OCI-LY7 (cell line): ENCODE data around the gene CRB2. TPM values are rescaled to one million over a fixed set of nuclear protein-coding genes. Genes with fewer than 3 reads are reported as not detected.

Experiments used
- BruUV-seq: library from RNA; stranded (reverse); fragments of 400-500 nt; replicated peaks from 2 replicates; lab custom pipeline; 2021; lab: Mats Ljungman, UMichigan
- CTCF ChIA-PET: fragments of 300-600 bp; sonication (Branson Sonifier 250); formaldehyde crosslinking; loops from one replicate; lab custom pipeline; 2022; ENCODE audit warnings: antibody characterized with exemption; ENCODE audit not compliant: unreplicated experiment; lab: Charles Lee
- POLR2A ChIA-PET: fragments of 300-600 bp; sonication (Branson Sonifier 250); formaldehyde crosslinking; loops from one replicate; lab custom pipeline; 2022; ENCODE audit warnings: antibody characterized with exemption; lab: Charles Lee
- DNase-seq: peaks from one replicate; pipeline ENCODE4 v3.0.0-alpha.2; 2015; ENCODE audit warnings: low spot score
- H2AFZ ChIP-seq: fragments of 200-600 bp; sonication (generic), shearing (Covaris generic); 2 replicates; pipeline ENCODE4 v1.6.1; 2014; ENCODE audit warnings: mild to moderate bottlenecking, antibody characterized with exemption, low read length, moderate library complexity
- H3K27ac ChIP-seq: fragments of 200-600 bp; sonication (generic); 2 replicates; pipeline ENCODE4 v1.5.1; 2014; ENCODE audit warnings: mixed run types, low read depth, mild to moderate bottlenecking, moderate library complexity, low read length, inconsistent platforms; ENCODE audit not compliant: poor library complexity, severe bottlenecking
- H3K36me3 ChIP-seq: fragments of 200-600 bp; sonication (generic); 2 replicates; pipeline ENCODE4 v1.6.1; 2014; ENCODE audit warnings: mild to moderate bottlenecking, antibody characterized with exemption, low read length, moderate library complexity, mixed read lengths; ENCODE audit not compliant: insufficient read depth
- H3K4me1 ChIP-seq: fragments of 200-600 bp; sonication (generic); 2 replicates; pipeline ENCODE4 v1.5.1; 2014; ENCODE audit warnings: mild to moderate bottlenecking, low read length; ENCODE audit not compliant: insufficient read depth, poor library complexity, severe bottlenecking
- H3K4me2 ChIP-seq: fragments of 200-600 bp; sonication (generic); 2 replicates; pipeline ENCODE4 v1.6.1; 2014; ENCODE audit warnings: mild to moderate bottlenecking, low read length
- H3K4me3 ChIP-seq: fragments of 200-600 bp; sonication (generic); 2 replicates; pipeline ENCODE4 v1.5.1; 2014; ENCODE audit warnings: mild to moderate bottlenecking, low read depth, low read length; ENCODE audit not compliant: poor library complexity, severe bottlenecking
- H3K79me2 ChIP-seq: fragments of 200-600 bp; sonication (generic); 2 replicates; pipeline ENCODE4 v1.6.1; 2016; ENCODE audit warnings: low read depth, mild to moderate bottlenecking, low read length, moderate library complexity, mixed read lengths; ENCODE audit not compliant: insufficient read depth
- H3K9me2 ChIP-seq: fragments of 200-600 bp; sonication (generic); 2 replicates; pipeline ENCODE4 v1.6.1; 2016; ENCODE audit warnings: mild to moderate bottlenecking, low read length, mixed read lengths; ENCODE audit not compliant: insufficient read depth
- H3K9me3 ChIP-seq: fragments of 200-600 bp; sonication (generic); 2 replicates; pipeline ENCODE4 v1.6.1; 2014; ENCODE audit warnings: mild to moderate bottlenecking, mixed run types, low read length, mixed read lengths
- H4K20me1 ChIP-seq: fragments of 200-600 bp; sonication (generic); 2 replicates; pipeline ENCODE4 v1.6.1; 2014; ENCODE audit warnings: mild to moderate bottlenecking, antibody characterized with exemption, low read length, moderate library complexity, mixed read lengths; ENCODE audit not compliant: insufficient read depth
- CTCF ChIP-seq: fragments of 200-600 bp; sonication (generic); conservative IDR thresholded peaks from 2 replicates; pipeline ENCODE4 v1.5.1; 2014; ENCODE audit warnings: mild to moderate bottlenecking, antibody characterized with exemption, low read length, moderate library complexity, mixed read lengths
- EZH2phosphoT487 ChIP-seq: fragments of 200-600 bp; sonication (generic); IDR thresholded peaks from 2 replicates; pipeline ENCODE4 v1.6.1; 2018; ENCODE audit warnings: low read depth, borderline replicate concordance, mild to moderate bottlenecking, mixed run types, antibody characterized with exemption, low read length, moderate library complexity, mixed read lengths
- intact Hi-C: fragments of 100-400 bp; cut with micrococcal nuclease; formaldehyde crosslinking; loops from one replicate; pipeline ENCODE4 v1.10.0; 2022; ENCODE audit not compliant: unreplicated experiment
- total RNA-seq, 2 experiments: library from RNA; depleted of rRNA in 1 of 2; stranded (reverse); fragments of >200 nt in 1 of 2; shearing (Covaris generic) in 1 of 2; gene quantifications; 2 replicates each; pipeline ENCODE4 v1.2.3, GENCODE V29; 2014 to 2022

Gene CRB2
- total RNA-seq, 2 experiments from 2014 or later, result 1.6 to 3.4 TPM

- Histone ChIP-seq H3K4me2 (no peak overlapping the region), H2AFZ (no peak overlapping the region), H3K9me2 (no peaks in the 10 kb centered on the region), H4K20me1 (no peaks in the 10 kb centered on the region), H3K79me2 (no peaks in the 10 kb centered on the region), H3K4me1 (peaks cover 62% of the 10 kb centered on the region), H3K36me3 (no peaks in the 10 kb centered on the region), H3K27ac (no peak overlapping the region), H3K4me3 (no peak overlapping the region), H3K9me3 (no peaks in the 10 kb centered on the region)
- no TSS peak for BruUV-seq
- no peak for DNase-seq
- no peak for TF ChIP-seq EZH2phosphoT487
- TF ChIP-seq CTCF, result no peak
- POLR2A ChIA-PET, result interaction anchor here (5.7 kb wide), 1 partner anchor 15 kb away, joined by 53 read pairs; no protein-coding TSS in a partner anchor
- intact Hi-C loops, result loop anchor here (5.0 kb wide), 1 partner anchor 87 kb away; no protein-coding TSS in a partner anchor
- CTCF ChIA-PET, result no interaction called here
Observed at GRCh38 chr9:123324767-123325183, 31.2 kb upstream of the CRB2 start.

GRCh38 chr9:123326187-123326586 lies 29.8 kb upstream of the CRB2 start:
- Histone ChIP-seq H3K9me3 (no peaks in the 10 kb centered on the region), H3K79me2 (no peaks in the 10 kb centered on the region), H3K4me1 (peaks cover 56% of the 10 kb centered on the region), H3K9me2 (no peaks in the 10 kb centered on the region), H3K36me3 (no peaks in the 10 kb centered on the region), H3K4me2 (peak overlapping the region; percentile 43), H3K27ac (no peak overlapping the region), H2AFZ (peak overlapping the region; percentile 63; the same call in 1 of the 2 replicates), H3K4me3 (no peak overlapping the region), H4K20me1 (no peaks in the 10 kb centered on the region)
- TF ChIP-seq EZH2phosphoT487 (no peak), CTCF (no peak)
- DNase-seq, result no peak
- no TSS peak for BruUV-seq
- intact Hi-C loops, result no loop called here
- ChIA-PET CTCF (no interaction called here), POLR2A (interaction anchor here (0.6 to 5.7 kb wide), 7 partner anchors 9 to 312 kb away, joined by 3 to 53 read pairs (median 3); no protein-coding TSS in a partner anchor)

DNA sequence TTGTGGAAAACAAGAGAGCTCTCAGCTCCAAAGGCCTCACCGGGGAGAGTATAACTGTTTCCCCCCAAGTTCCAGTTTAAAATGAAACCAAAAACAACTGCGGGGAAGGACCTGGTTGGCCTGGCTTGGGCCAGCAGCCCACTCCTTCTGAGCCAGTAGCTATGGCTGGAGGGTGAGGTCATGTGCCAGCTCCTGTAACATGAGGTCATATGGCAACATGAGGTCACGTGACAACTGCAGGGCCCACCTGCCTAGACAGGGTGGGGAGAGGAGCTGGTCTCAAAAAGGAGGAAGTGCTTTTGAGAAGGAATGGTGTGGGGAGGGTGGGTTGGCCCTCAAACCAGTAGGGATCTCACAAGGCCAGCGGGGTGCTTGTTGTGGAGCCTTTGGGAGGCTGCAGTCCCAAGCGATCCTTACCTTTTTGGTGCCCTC lies 29.3 kb upstream of the CRB2 start:
- peak overlapping the region; percentile 43 for H3K4me2 ChIP-seq
- no peaks in the 10 kb centered on the region for H3K9me2 ChIP-seq
- H3K36me3 ChIP-seq, result no peaks in the 10 kb centered on the region
- peaks cover 52% of the 10 kb centered on the region for H3K4me1 ChIP-seq
- no peaks in the 10 kb centered on the region for H3K9me3 ChIP-seq
- H2AFZ ChIP-seq, result peak overlapping the region; percentile 63; the same call in 1 of the 2 replicates
- BruUV-seq, result no TSS peak
- no peak for TF ChIP-seq EZH2phosphoT487
- TF ChIP-seq CTCF, result no peak
- H3K79me2 ChIP-seq, result no peaks in the 10 kb centered on the region
- no peaks in the 10 kb centered on the region for H4K20me1 ChIP-seq
- CTCF ChIA-PET, result interaction anchor here (0.8 kb wide), 1 partner anchor 13 kb away, joined by 3 read pairs; no protein-coding TSS in a partner anchor
- POLR2A ChIA-PET, result interaction anchor here (0.6 to 5.7 kb wide), 6 partner anchors 8 to 312 kb away, joined by 3 to 53 read pairs (median 4); no protein-coding TSS in a partner anchor
- H3K4me3 ChIP-seq, result no peak overlapping the region
- intact Hi-C loops, result no loop called here
- no peak overlapping the region for H3K27ac ChIP-seq
- DNase-seq, result peak; percentile 83
